ENCODE data around the gene BLTP3B. TPM values are rescaled to one million over a fixed set of nuclear protein-coding genes. Genes with fewer than 3 reads are reported as not detected.

The BLTP3B gene
- total RNA-seq, 1 experiment from 2014 or later = 31.8 TPM

DNA sequence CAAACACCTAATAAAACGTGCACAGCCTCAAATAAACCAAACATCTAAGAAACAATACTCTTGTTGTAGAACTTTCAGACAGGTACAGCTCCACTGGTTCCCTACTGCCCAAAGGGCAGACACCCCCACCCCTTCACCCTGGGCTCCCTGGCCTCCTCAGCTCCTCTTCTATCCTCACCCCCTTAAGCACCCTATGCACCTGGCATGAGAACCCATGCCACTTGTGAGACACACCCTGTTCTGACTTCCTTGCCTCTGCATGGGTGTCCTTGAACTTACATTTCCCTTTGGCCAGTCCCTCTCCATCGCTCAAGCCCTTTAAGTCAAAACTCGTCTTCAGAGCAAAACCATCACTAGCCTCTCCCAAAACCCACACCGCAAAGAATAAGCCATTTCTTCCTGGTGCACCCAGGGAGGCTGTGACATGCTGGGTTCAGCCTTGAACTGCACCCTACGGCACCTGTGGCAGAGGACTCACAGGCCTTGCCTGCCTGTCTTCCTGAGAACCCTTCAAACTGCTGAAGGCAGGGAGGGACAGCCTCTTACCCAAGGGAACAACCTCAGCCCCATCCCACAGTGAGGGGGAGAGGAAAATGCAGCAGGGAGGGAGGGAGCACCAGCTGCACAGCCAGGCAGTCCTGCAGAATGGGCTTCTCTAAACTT lies 45.3 kb upstream of the BLTP3B start:
- ChIA-PET POLR2A (ENCODE audit: low non-redundant PET) (no interaction called here), CTCF (no interaction called here)
- intact Hi-C loops (cut with micrococcal nuclease; ENCODE audit: unreplicated experiment) = no loop called here
- no TSS peak for BruUV-seq (replicated peaks)
- H3K4me3 ChIP-seq (ENCODE audit: low read depth, low read length, poor library complexity, severe bottlenecking) = no peak overlapping the region
- no peaks in the 10 kb centered on the region for H3K9me3 ChIP-seq (ENCODE audit: low read depth, low read length, poor library complexity, severe bottlenecking)
- no peaks in the 10 kb centered on the region for H3K4me1 ChIP-seq (ENCODE audit: insufficient read depth, low read length, poor library complexity, severe bottlenecking)
- no peak overlapping the region for H3K27ac ChIP-seq (ENCODE audit: low read depth, low read length, poor library complexity, severe bottlenecking)
- H3K27me3 ChIP-seq (replicated peaks; ENCODE audit: insufficient read depth, low read depth, low read length, poor library complexity) = no peaks in the 10 kb centered on the region
- DNase-seq (ENCODE audit: low spot score) = no peak
- no peaks in the 10 kb centered on the region for H3K36me3 ChIP-seq (ENCODE audit: insufficient read depth, low read length, poor library complexity, severe bottlenecking)
- TF ChIP-seq EZH2 (IDR thresholded peaks at IDR 0.05; ENCODE audit: borderline replicate concordance, low read depth, low read length, poor library complexity, severe bottlenecking) = no peak
- TF ChIP-seq, protein P1, sequence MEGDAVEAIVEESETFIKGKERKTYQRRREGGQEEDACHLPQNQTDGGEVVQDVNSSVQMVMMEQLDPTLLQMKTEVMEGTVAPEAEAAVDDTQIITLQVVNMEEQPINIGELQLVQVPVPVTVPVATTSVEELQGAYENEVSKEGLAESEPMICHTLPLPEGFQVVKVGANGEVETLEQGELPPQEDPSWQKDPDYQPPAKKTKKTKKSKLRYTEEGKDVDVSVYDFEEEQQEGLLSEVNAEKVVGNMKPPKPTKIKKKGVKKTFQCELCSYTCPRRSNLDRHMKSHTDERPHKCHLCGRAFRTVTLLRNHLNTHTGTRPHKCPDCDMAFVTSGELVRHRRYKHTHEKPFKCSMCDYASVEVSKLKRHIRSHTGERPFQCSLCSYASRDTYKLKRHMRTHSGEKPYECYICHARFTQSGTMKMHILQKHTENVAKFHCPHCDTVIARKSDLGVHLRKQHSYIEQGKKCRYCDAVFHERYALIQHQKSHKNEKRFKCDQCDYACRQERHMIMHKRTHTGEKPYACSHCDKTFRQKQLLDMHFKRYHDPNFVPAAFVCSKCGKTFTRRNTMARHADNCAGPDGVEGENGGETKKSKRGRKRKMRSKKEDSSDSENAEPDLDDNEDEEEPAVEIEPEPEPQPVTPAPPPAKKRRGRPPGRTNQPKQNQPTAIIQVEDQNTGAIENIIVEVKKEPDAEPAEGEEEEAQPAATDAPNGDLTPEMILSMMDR (conservative IDR thresholded peaks at IDR 0.05; ENCODE audit: low read depth, low read length) = no peak

DNA sequence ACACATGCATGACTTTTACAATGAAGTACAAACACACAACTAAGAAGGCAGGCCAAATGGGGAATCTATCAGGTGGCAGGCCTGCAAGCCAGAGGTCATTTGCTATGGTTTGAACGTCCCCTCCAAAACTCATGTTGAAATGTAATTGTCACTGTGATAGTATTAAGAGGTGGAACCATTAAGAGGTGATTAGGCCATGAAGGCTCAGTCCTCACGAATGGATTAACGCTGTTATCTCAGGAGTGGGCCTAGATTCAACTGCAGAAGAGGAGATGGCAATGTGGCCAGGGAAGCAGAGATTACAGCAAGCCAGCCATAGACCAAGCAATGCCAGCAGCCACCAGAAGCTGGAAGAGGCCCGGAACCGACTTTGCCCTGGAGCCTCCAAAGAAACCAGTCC lies 44.4 kb upstream of the BLTP3B start:
- POLR2A ChIA-PET (ENCODE audit: low non-redundant PET) = no interaction called here
- CTCF ChIA-PET = no interaction called here
- intact Hi-C loops (cut with micrococcal nuclease; ENCODE audit: unreplicated experiment) = no loop called here
- H3K27ac ChIP-seq (ENCODE audit: low read depth, low read length, poor library complexity, severe bottlenecking) = no peak overlapping the region
- no peaks in the 10 kb centered on the region for H3K9me3 ChIP-seq (ENCODE audit: low read depth, low read length, poor library complexity, severe bottlenecking)
- H3K4me1 ChIP-seq (ENCODE audit: insufficient read depth, low read length, poor library complexity, severe bottlenecking) = no peaks in the 10 kb centered on the region
- no peak overlapping the region for H3K4me3 ChIP-seq (ENCODE audit: low read depth, low read length, poor library complexity, severe bottlenecking)
- TF ChIP-seq EZH2 (IDR thresholded peaks at IDR 0.05; ENCODE audit: borderline replicate concordance, low read depth, low read length, poor library complexity, severe bottlenecking) = no peak
- TF ChIP-seq, protein P1 (conservative IDR thresholded peaks at IDR 0.05; ENCODE audit: low read depth, low read length) = no peak
- DNase-seq (ENCODE audit: low spot score) = no peak
- no TSS peak for BruUV-seq (replicated peaks)
- H3K36me3 ChIP-seq (ENCODE audit: insufficient read depth, low read length, poor library complexity, severe bottlenecking) = no peaks in the 10 kb centered on the region
- H3K27me3 ChIP-seq (replicated peaks; ENCODE audit: insufficient read depth, low read depth, low read length, poor library complexity) = no peaks in the 10 kb centered on the region

DNA sequence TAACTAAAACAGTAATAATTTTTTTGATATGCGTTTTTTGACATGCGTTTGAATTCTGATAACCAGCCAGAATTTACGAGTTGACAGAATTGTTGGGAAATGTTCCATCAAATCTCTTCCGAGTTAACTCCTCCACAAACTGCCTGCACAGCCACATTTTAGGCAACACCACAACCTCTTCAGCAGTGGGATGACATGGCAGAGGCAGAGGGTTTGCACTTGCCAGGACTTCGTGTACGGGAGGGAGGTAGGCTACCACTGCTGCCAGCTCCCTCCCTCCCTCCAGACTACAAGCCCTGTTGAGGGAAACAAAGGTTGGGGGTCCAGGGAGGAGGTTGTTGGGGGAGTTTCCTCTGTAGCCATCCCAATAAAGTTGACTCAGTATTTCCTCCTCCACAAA lies 43.4 kb upstream of the BLTP3B start:
- no TSS peak for BruUV-seq (replicated peaks)
- no peak for DNase-seq (ENCODE audit: low spot score)
- CTCF ChIA-PET = no interaction called here
- intact Hi-C loops (cut with micrococcal nuclease; ENCODE audit: unreplicated experiment) = no loop called here
- TF ChIP-seq, protein P1 (conservative IDR thresholded peaks at IDR 0.05; ENCODE audit: low read depth, low read length) = no peak
- TF ChIP-seq EZH2 (IDR thresholded peaks at IDR 0.05; ENCODE audit: borderline replicate concordance, low read depth, low read length, poor library complexity, severe bottlenecking) = no peak
- H3K9me3 ChIP-seq (ENCODE audit: low read depth, low read length, poor library complexity, severe bottlenecking) = no peaks in the 10 kb centered on the region
- H3K4me3 ChIP-seq (ENCODE audit: low read depth, low read length, poor library complexity, severe bottlenecking) = no peak overlapping the region
- no peaks in the 10 kb centered on the region for H3K36me3 ChIP-seq (ENCODE audit: insufficient read depth, low read length, poor library complexity, severe bottlenecking)
- no peaks in the 10 kb centered on the region for H3K4me1 ChIP-seq (ENCODE audit: insufficient read depth, low read length, poor library complexity, severe bottlenecking)
- POLR2A ChIA-PET (ENCODE audit: low non-redundant PET) = no interaction called here
- H3K27me3 ChIP-seq (replicated peaks; ENCODE audit: insufficient read depth, low read depth, low read length, poor library complexity) = no peaks in the 10 kb centered on the region
- no peak overlapping the region for H3K27ac ChIP-seq (ENCODE audit: low read depth, low read length, poor library complexity, severe bottlenecking)
